ENCODE results near the gene GMIP. TPM values are rescaled to one million over a fixed set of nuclear protein-coding genes. Genes with fewer than 3 reads are reported as not detected.
"Not testable (repeated sequence)": the region's sequence is repeated elsewhere in the genome, so short reads cannot be mapped to it uniquely, and the experiment has no call there.

Gene GMIP
- total RNA-seq, 1 donor from 2014 or later: 3.0 TPM

- H3K4me1 ChIP-seq: no peaks in the 10 kb centered on the region
- DNase-seq: no peak
- H3K9me3 ChIP-seq (replicated peaks): no peaks in the 10 kb centered on the region
- H3K27ac ChIP-seq (replicated peaks): no peak overlapping the region
- intact Hi-C loops (cut with micrococcal nuclease): no loop called here
- H3K27me3 ChIP-seq (ENCODE audit: low read depth): peaks cover 12% of the 10 kb centered on the region
- H3K4me3 ChIP-seq: no peak overlapping the region
- no peaks in the 10 kb centered on the region for H3K36me3 ChIP-seq
- no peak for TF ChIP-seq CTCF (IDR thresholded peaks at IDR 0.05; ENCODE audit: borderline replicate concordance)
Measured at GRCh38 chr19:19606021-19606420, 37.4 kb downstream of the GMIP start.

- intact Hi-C loops (cut with micrococcal nuclease): no loop called here
- no peak overlapping the region for H3K27ac ChIP-seq (replicated peaks)
- H3K9me3 ChIP-seq (replicated peaks): no peaks in the 10 kb centered on the region
Measured at GRCh38 chr19:19602713-19603324, 40.6 kb downstream of the GMIP start.

GRCh38 chr19:19602136-19602712 lies 41.2 kb downstream of the GMIP start:
- no peak for DNase-seq
- TF ChIP-seq CTCF (IDR thresholded peaks at IDR 0.05; ENCODE audit: borderline replicate concordance): no peak
- H3K27ac ChIP-seq (replicated peaks): no peak overlapping the region

More at GRCh38 chr19:19602713-19603324, 40.6 kb downstream of the GMIP start:
- peaks cover 6% of the 10 kb centered on the region for H3K27me3 ChIP-seq (ENCODE audit: low read depth)
- no peaks in the 10 kb centered on the region for H3K36me3 ChIP-seq
- DNase-seq: no peak
- H3K4me3 ChIP-seq: no peak overlapping the region
- no peak for TF ChIP-seq CTCF (IDR thresholded peaks at IDR 0.05; ENCODE audit: borderline replicate concordance)
- H3K4me1 ChIP-seq: no peaks in the 10 kb centered on the region

GRCh38 chr19:19600793-19601330 lies 42.6 kb downstream of the GMIP start:
- Histone ChIP-seq H3K9me3 (replicated peaks) (no peaks in the 10 kb centered on the region), H3K27me3 (ENCODE audit: low read depth) (peaks cover 6% of the 10 kb centered on the region), H3K27ac (replicated peaks) (no peak overlapping the region), H3K4me3 (no peak overlapping the region), H3K36me3 (no peaks in the 10 kb centered on the region), H3K4me1 (no peaks in the 10 kb centered on the region)
- intact Hi-C loops (cut with micrococcal nuclease): no loop called here
- no peak for DNase-seq
- no peak for TF ChIP-seq CTCF (IDR thresholded peaks at IDR 0.05; ENCODE audit: borderline replicate concordance)

More at GRCh38 chr19:19602136-19602712, 41.2 kb downstream of the GMIP start:
- Histone ChIP-seq H3K4me3 (no peak overlapping the region), H3K27me3 (ENCODE audit: low read depth) (peaks cover 6% of the 10 kb centered on the region), H3K36me3 (no peaks in the 10 kb centered on the region), H3K9me3 (replicated peaks) (no peaks in the 10 kb centered on the region), H3K4me1 (no peaks in the 10 kb centered on the region)
- intact Hi-C loops (cut with micrococcal nuclease): no loop called here

GRCh38 chr19:19598728-19599451 lies 44.6 kb downstream of the GMIP start:
- H3K4me1 ChIP-seq; intact Hi-C loops (cut with micrococcal nuclease); H3K4me3 ChIP-seq; H3K36me3 ChIP-seq; H3K9me3 ChIP-seq (replicated peaks); H3K27ac ChIP-seq (replicated peaks); DNase-seq; H3K27me3 ChIP-seq (ENCODE audit: low read depth): not testable (repeated sequence)

Data from left ventricle myocardium inferior (tissue), 1 donor.